Measurements from ENCODE around the gene TES.

TES gene

DNA sequence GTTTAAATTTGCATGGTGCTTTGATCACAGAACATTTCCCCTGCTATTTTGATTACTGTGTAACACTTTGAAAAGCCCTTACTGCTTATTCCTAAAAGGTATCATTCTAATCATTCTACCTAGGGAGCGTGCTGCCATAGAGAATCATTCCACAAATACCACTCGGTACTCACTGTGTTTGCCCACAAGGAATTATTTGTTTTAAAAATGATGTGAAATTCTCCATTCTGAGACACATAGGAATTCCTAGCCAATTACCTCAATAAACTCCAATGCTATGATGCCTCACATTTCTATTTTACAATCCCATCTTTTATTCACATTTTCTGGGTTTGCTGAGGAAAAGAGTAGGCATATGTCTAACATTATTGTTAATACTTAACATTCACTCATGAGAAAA lies 16.2 kb upstream of the TES start:
- DNase-seq: no peak

DNA sequence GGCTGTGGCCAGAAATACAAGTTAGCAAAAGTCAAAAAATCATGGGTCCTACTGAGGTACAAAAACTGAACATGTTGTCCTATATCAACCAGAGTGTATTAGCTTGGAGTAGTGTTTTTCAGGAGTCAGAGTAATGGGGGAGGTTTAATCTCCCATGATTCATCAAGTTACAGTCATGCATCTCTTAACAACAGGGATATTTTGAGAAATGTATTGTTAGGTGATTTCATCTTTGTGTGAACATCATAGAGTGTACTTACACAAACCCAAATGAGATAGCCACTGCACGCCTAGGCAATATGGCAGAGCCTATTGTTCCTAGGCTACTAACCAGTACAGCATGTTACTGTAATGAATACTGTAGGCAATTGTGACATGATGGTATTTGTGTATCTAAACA lies 14.9 kb upstream of the TES start:
- no peak for DNase-seq

DNA sequence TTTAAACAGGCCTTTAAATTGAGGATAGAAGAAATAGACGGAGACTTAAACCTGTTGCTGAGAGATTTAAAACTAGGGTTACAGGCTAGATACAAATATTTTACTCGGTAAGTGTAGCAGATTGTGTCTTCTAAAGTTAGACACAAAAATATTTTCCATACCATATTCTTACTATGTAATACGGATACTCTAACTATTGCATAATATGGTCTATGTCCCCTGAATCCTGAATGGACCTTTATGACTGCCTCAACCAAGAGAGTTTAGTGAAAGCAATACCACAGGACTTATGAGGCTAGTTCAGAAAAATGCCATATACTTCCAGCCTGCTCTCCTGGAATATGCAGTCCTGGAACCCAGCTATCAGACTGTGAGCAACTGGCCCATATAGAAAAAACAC lies 13.4 kb upstream of the TES start:
- DNase-seq: no peak

DNA sequence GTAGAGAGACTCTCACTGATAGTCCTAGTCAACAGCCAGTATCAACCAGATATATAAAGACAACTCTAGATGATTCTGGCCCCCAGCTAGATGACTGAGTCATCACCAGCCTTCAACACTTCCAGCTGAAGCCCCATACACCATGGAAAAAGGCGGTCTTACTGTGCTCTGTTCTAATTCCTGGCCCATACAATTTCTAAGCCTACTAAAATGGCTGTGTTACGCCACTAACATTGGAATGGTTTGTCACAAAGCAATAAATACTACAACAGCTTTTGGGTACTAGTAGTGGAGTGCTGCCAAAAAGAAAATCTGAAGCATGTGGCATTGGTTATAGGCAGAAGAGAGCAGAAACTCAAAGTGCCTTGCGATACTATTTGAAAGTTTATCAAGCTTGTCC lies 13.0 kb upstream of the TES start:
- no peak for DNase-seq

DNA sequence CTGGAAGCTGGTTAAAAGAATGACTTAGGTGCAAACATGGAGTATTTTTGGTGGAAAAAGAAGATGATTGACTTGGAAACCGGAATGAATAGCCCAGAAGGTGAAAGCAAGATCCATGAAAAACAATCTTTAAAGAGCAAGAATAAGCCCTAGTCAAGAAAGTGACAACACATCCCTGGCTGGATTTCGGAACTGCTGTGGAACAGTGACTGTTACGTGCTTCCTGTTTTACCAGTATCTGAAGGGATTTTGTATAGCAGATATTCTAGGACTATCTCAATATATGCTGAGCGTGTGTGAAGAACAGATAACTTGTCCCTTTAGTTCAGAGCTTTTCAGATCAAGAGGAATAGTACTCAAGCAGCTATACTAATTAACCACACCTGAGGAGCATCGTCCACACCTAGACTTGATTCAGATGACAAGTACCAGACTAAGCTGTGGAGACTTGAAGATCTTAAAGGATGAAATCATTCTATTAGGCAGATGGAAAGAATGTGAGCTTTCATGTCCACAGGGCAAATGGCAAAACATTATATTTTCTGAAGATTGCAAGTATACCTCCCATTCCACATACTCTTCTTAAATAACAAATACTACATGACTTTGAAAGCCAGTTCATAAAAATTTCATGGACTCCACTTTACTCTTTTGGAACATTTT lies 11.5 kb upstream of the TES start:
- DNase-seq: no peak

DNA sequence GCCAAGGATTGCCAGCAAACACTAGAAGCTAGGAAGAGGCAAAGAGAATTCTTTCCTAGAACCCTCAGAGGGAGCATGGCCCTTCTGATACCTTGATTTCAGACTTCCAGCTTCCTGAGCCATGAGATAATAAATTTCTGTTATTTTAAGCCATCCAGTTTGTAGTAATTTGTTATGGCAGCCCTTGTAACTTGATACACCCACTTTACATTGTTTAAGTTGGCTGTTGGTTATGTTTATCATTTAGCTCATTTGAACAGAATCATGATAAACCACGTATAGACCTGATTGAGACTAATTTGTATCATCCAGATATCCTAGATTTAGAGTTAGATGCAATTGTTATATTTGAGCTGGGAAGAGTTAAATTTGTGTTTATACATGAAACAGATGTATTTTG lies 9.4 kb upstream of the TES start:
- no peak for DNase-seq

DNA sequence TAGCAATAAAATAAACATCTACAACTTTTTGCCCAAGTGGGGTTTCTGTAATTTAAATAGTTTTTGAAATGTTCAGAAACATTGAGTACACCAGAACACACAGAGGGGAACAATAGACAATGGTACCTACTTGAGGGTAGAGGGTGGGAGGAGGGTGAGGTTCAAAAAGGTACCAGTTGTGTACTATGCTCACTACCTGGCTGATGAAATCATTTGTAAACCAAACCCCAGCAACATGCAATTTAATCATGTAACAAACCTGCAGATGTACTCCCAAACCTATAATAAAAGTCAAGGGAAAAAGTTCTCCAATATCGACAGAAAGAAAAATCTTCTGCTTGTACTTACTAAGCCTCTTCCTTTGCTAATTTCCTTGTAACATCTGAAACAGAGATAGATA lies 4.2 kb upstream of the TES start:
- no peak for DNase-seq

DNA sequence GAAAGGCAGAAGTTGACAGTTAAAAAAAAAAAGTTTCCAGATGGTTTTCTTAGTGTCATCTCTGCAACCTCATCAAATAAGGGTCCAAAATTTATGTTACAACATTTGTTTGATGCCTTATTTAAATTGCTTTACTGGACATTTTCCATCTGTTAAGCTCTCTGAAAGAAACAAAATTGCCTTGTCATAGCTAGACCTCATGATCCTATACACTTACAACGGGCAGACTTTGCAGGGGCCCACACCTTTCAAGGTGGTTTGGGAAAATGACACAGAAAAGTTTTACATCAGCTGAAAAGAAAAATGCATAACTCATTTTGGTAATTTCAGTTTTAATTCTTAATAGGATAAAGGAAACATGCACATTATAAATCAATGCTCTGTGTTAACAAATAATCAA lies 1.4 kb upstream of the TES start:
- DNase-seq: no peak

DNA sequence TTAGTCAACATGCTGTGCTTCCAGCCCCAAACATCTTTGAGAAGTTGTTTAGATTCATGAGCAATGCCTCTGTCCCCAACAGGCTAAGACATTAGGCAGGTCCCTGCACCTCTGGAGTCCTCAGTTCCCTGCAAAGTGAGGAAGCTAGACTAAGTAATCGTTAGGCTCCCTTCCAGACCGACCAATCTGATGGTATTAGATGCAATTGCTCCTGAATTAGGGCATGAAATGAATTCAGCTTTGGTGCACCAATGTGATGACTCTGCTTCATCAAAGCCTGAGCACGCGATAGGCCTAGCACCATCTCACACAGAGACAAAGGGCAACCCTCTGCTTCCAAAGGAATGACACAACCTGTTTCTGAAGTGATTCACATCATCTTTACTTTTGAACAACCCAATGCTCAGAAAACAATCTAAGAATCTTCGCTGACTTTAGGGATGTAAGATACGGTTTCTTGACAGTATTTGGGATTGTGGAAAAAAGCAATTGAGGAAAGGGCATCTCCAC lies 723 bp upstream of the TES start:
- no peak for DNase-seq

DNA sequence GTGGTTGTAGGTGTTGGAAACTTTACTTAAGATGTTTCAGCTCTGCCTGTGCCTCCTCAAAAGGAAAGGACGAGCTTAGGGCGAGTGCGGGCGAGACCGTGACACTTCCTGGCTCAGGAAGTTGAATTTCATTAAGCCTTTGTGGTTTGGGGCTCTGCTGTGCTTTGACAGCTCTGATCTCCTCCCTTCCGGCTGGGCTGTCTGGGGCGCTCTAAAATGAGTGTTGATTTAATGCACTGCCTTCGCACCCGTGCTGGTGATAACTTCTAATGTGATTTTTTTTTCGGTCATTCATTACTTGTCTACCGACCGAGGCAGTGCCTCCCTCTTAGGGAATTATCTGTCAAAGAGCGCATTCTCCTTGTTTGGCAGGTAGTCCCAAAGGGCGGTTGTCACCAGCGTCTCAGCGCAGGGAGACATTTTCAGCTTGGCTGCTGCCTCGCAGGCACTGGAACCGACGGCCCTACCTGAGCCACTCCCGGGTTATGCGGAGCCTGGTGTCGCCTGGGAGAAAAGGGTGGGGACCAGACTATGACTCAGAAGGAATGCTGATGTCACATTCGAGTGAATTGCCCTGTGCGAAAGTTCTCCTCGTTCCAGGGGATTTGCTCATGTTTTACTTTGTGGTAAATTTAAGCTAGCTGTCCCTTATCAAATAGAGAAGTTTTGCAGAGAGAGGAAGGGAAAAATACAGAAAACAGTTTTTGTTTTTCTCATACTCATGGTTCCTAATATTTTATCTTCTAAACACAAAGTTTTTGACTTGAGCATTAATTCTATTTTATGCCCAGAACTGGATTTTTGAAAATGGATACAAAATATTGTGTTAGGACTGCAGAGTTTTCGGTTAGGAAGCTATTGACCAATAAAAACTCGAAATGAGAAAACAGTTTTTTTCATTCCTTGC lies 920 bp downstream of the TES start:
- peak; percentile 4 to 49 (median 37) for DNase-seq

DNA sequence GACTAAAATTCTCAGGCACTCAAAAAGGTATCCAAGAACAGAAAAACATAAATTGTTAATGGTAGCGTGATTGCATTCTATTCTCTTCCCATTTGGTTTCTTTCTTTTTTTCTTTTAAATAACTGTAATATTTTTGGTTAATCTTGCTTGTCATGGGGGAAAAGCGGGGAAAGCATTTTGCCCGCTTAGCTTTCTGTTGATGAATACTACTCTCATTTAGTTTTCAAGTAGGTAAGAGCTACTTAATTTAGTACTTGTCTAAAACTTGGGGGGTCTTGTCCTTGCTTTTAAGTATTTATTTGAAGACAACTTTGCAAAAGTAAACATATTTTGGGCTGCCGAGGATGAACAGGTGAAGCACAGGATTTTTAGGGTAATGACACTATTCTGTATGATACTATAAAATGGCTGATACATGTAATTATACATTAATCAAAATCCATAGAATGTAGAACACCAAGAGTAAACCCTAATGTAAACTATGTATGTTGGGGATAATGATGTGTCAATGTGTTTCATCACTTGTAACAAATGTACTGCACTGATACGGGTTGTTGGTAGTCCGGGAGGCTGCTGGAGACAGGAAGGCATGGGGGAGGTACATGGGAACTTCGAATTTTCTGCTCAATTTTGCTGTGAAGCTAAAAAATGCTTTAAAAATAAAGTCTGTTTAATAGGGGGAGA lies 1.7 kb downstream of the TES start:
- no peak for DNase-seq

DNA sequence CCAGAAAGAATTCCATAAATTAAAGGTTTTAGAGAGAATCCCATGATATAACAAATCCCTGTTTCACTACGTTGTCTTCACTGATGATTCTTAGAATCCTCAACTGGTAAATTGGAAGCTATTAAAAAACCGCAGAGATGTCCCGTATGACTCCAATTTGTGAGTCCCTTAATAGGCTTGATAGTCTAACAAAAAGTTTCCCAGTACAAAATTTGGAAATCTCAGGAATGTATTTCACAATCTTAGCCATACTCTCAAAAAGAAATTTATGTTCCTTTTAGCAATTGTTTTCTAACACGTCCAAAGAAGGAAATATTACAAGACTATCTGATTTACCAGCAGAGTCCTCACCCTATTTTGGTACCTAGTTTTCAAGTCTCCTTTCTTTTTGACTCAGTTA lies 2.5 kb downstream of the TES start:
- no peak for DNase-seq

DNA sequence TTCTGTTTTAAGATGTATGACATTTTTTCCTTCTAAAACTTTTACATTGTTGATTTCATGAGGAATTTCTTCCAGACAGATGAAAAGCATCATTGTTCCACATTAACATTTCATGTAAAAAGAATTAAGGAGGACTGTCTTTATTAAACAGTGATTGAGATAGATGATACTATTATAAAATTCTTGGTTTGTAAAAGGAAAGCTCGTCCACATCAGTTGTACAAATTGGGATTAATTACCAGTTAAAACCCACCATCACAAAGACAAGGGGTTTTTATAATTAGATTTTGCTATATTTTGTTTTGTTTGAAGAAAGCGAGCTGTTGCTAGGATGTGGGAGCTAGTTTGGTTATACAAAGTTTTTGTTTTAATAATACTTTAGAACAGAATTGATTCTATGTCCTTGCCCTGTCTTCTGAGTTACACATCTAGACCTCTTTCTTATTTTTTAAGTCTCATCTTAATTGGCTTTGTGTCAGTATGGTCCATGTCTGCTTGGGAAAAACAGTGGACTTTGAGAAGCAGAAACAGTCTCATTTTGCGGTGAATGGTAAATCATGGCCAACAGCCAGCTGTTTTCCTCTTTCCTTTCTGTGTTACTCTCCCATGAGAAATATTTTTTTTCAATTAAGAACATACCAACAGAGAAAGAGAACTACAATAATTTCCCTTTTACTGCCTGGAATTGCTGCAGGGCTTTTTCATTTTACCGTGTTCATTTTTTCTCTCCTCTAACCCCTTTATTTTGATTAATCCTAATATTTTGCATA lies 3.2 kb downstream of the TES start:
- DNase-seq: no peak

DNA sequence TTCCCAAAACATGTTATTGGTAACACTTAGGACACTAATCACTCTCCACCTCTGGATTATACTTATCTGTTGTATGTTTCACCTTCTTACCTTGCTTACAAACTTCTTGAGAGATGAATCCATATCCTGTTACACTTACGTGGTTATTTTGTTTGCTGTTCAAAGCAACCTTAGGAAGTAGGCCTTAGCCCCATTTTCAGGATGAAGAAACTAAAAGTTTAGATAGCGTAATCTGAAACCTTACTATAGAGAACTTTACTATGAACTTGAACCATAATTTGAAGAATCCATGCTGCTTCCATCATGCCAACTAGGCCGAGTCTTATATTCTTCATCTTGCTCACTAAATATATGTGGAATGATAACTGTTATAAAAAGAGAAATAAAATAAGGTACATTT lies 4.6 kb downstream of the TES start:
- no peak for DNase-seq

DNA sequence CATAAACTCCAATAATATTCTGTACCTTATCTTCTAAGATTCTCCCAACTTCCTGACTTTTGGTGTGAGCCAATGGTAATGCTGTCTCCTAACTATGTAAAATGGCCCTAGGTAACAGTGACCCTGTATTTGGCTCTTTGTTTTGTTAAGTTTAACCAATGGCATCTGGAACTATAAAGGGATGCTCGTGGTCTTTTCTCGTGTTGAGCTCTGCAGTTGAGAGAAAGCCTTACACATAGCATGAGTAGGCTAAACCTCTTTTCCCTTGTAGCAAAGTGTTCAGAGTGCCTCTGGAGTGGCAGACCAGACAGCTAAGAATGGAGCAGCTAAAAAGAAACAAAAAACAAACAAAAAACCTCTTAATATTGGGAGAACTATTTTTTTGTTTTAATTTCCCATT lies 5.2 kb downstream of the TES start:
- DNase-seq: no peak

DNA sequence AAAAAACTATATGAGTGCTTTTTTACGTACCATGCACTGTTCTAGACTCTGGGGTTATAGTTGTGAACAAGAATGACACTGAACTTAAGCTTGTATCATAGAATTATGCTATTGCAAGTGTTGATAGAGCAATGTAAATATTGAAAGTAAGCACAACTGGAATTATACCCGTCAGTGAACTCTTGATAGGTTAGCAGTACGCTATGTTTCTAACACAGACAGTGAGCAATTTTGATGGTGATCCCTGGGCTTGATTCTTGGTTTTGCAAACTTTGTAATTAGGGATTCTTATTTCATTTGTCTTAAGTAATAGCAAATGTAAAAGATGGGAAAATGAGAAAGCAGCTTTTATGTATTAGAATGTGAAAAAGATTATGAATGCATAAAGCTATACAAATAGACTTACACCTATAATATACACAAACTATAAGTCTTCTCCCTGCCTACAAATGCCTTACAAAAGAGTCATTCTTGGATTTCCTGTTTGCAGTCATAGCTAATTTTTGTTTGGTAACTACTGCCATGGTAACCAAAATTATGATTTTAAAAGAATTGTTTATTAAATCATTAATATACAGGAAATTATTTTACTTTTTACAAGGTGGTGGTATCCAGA lies 6.7 kb downstream of the TES start:
- no peak for DNase-seq

DNA sequence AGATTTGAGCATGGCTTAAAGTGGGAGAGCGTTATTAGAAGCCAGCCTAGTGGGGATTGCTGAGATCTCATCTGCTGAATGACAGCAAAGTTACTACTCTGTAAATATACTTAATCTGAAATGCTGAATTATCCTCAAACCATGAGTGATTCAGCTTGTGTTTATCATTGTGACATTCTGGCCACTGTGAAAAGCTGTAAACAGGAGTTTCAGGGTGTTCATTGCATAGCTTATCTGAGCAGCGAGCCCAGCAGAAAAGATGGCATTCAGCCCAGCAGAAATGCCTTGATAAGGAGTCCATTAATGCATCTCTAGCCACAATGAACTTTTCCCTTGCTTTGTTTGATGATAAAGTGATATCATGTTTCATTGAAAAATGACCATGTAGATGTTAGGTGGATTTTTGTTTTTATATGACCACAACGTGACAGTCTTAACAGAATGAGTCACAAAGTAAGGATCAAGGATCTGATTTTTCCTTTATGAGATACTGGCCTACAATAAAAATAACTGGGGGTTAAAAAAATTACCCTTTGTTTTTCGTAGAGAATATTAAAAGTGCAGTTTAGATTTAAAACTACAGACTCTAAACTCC lies 7.8 kb downstream of the TES start:
- no peak for DNase-seq

DNA sequence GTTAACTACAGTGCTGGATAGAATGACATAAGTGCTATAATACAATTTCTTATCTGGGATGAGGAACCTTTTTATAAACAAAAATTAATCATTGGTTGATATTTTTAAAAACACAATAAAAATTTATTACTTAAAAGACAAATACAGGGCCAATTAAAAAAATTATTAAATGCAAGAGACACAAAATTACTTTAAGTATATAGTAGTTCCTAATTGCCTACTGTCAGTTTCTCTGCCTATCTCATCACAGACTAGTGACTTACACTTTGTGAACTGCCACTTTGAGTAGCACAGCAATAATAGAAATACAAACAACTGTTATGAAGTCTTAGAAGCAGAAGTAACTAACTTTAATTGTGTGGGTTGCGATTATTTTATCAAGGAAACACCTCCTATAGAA lies 8.4 kb downstream of the TES start:
- no peak for DNase-seq

DNA sequence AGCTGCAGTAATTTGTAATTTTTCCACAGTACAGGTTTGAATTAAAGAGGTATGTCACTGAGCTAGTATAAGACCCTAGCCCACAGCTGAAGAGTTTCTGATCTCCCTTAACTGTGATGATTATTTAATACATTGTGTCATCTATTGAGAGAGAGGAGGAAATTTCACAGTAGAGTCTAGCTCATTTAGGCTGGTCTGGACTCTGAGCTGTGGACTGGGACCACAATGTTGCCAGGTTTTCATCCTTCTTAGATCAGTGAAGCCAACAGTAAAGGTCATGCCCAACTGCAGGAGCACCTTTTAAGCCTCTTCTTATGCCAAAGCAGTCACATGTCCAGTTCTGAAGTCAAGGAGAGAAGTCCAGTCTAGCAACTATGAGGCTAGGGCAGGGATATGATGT lies 8.9 kb downstream of the TES start:
- DNase-seq: no peak

DNA sequence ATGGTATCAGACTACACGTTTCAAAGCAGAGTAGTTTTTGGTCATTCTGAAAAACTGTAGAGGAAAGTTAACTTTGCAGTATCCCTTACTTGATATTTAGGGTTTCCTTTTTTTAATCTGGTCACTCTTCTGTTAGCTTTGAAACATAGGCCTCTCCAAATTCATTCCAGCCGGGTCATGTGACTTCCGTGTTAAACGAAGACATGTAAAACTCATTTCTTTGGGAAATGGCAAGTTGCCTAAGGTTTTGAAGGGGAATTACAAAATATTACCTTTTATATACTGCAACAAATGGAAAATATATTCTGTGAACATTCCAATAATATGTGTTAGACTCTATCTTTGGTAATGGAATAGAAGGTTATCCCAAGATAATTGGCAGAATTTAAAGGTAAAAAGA lies 9.5 kb downstream of the TES start:
- DNase-seq: no peak

DNA sequence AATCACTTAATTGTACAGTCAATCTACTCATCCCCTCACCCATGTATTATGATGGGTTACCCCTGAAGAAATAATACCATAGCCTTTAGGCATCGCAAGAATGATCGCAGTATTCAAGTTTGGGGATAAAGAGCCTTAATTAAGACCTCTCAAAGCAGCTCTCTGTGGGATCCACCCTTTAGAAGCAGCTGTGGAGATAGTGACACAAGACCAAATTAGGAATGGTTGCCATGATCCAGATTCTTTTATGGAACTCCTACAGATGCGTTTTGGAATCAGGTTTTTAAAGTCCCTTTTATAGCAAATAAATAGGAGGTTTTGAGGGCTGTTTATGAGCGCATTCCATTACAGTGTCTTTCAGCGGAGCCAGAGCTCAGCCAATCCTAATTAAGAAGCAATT lies 12.2 kb downstream of the TES start:
- no peak for DNase-seq

DNA sequence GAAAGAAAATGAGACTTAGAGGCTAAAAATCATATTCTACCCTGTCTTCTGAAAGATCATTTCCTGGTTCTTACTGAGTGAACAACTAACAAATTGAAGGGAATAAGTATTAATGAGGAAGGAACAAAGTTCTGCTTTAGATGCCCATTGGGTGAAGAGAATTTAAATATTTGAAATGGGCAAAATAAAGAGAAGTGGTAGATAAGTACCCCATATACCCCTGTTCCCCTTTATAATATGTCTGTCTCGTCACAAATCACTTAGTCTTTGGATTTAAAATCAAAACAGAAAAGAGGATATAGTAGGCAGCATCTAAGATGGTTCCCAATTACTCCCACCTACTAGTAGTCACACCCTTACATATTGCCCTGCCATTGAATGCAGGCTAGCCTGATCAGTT lies 13.2 kb downstream of the TES start:
- DNase-seq: no peak

Measured in activated CD4-positive, CD25-positive, alpha-beta regulatory T cell (primary cell).